B cell (primary cell): Measurements from ENCODE around the gene TEP1. TPM values are rescaled to one million over a fixed set of nuclear protein-coding genes. Genes with fewer than 3 reads are reported as not detected.

Experiments
- ATAC-seq: fragments of 200-7000 bp; cut with Tn5 transposase; one replicate; pipeline ENCODE4 v1.10.0; 2021; ENCODE audit warnings: low read depth, mild to moderate bottlenecking, moderate number of reproducible peaks, moderate library complexity
- CTCF ChIA-PET: fragments of 350-600 bp; sonication (Branson Sonifier 250); formaldehyde crosslinking; loops from one replicate; lab custom pipeline; 2021; ENCODE audit warnings: antibody characterized with exemption, inconsistent platforms; lab: Charles Lee
- POLR2A ChIA-PET: fragments of 350-600 bp; sonication (Branson Sonifier 250); formaldehyde crosslinking; loops from one replicate; lab custom pipeline; 2021; ENCODE audit warnings: antibody characterized with exemption; lab: Charles Lee
- DNase-seq: peaks from one replicate; pipeline ENCODE4 v3.0.0; 2013
- H2AFZ ChIP-seq: 2 replicates; pipeline ENCODE4 v1.6.1; 2012; ENCODE audit warnings: mild to moderate bottlenecking, low read depth, low read length; ENCODE audit not compliant: insufficient read depth, poor library complexity, severe bottlenecking
- H3K27ac ChIP-seq, 2 donors: 1 replicate in 1 of 2; 2 replicates in 1 of 2; pipeline ENCODE4 v1.5.1; 2012 to 2013; ENCODE audit warnings: low read length in 2 of 2, mild to moderate bottlenecking in 2 of 2, moderate library complexity in 1 of 2
- H3K27me3 ChIP-seq, 4 experiments: fragments of 200-600 bp in 1 of 4; sonication (generic) in 1 of 4; replicated peaks in 1 of 4; 1 replicate in 2 of 4; 2 replicates in 2 of 4; pipeline versions ENCODE4 v1.6.1 to v1.7.0; 2013 to 2016; ENCODE audit warnings: low read length in 3 of 4, mild to moderate bottlenecking in 2 of 4, mixed read lengths in 1 of 4, moderate library complexity in 1 of 4; ENCODE audit not compliant: insufficient read depth in 4 of 4, control insufficient read depth in 3 of 4; ENCODE audit errors: control extremely low read depth in 1 of 4
- H3K36me3 ChIP-seq, 2 experiments: replicated peaks in 1 of 2; 1 replicate in 1 of 2; 2 replicates in 1 of 2; pipeline versions ENCODE4 v1.6.1 to v1.7.1; 2013; ENCODE audit warnings: low read length in 1 of 2; ENCODE audit not compliant: insufficient read depth in 2 of 2, control insufficient read depth in 1 of 2; ENCODE audit errors: control extremely low read depth in 1 of 2, extremely low read depth in 1 of 2
- H3K4me1 ChIP-seq, 2 donors: fragments of 200-600 bp in 1 of 2; sonication (generic) in 1 of 2; 1 replicate in 1 of 2; 2 replicates in 1 of 2; pipeline versions ENCODE4 v1.5.1 to v1.6.1; 2013 to 2017; ENCODE audit warnings: low read length in 2 of 2; ENCODE audit not compliant: control insufficient read depth in 2 of 2, insufficient read depth in 2 of 2
- H3K4me2 ChIP-seq: replicated peaks from 2 replicates; pipeline ENCODE3; 2012; ENCODE audit warnings: mild to moderate bottlenecking, low read depth, low read length; ENCODE audit not compliant: poor library complexity, severe bottlenecking
- H3K4me3 ChIP-seq, 5 experiments: fragments of 200-600 bp in 1 of 5; sonication (generic) in 1 of 5; 1 replicate in 3 of 5; 2 replicates in 2 of 5; pipeline versions ENCODE4 v1.5.1 to v1.7.0; 2011 to 2016; ENCODE audit warnings: low read length in 4 of 5, mild to moderate bottlenecking in 4 of 5, low read depth in 2 of 5, control low read depth in 1 of 5, moderate library complexity in 1 of 5; ENCODE audit not compliant: insufficient read depth in 1 of 5; ENCODE audit errors: control extremely low read depth in 1 of 5, extremely low read depth in 1 of 5
- H3K79me2 ChIP-seq: fragments of 200-600 bp; sonication (generic); one replicate; pipeline ENCODE4 v1.6.0; 2016; ENCODE audit warnings: low read length; ENCODE audit not compliant: control insufficient read depth, insufficient read depth
- H3K9ac ChIP-seq: fragments of 200-600 bp; sonication (generic); 2 replicates; pipeline ENCODE4 v1.6.1; 2017; ENCODE audit warnings: mild to moderate bottlenecking, low read length, moderate library complexity
- H3K9me3 ChIP-seq, 3 donors: one replicate each; pipeline versions ENCODE4 v1.6.1 to v1.7.1; 2013; ENCODE audit warnings: low read length in 2 of 3; ENCODE audit not compliant: control insufficient read depth in 2 of 3, insufficient read depth in 1 of 3; ENCODE audit errors: control extremely low read depth in 1 of 3
- H4K20me1 ChIP-seq: 2 replicates; pipeline ENCODE4 v1.6.0; 2012; ENCODE audit warnings: mild to moderate bottlenecking, low read length; ENCODE audit not compliant: insufficient read depth, control insufficient read depth, poor library complexity, severe bottlenecking
- H3K27ac Mint-ChIP-seq: one replicate; pipeline ENCODE4 v1.8.0; 2021; ENCODE audit warnings: mixed read lengths
- H3K27me3 Mint-ChIP-seq: one replicate; pipeline ENCODE4 v1.8.0; 2021; ENCODE audit warnings: mixed read lengths
- H3K4me1 Mint-ChIP-seq: one replicate; pipeline ENCODE4 v1.8.0; 2021; ENCODE audit warnings: mixed read lengths
- H3K4me3 Mint-ChIP-seq: one replicate; pipeline ENCODE4 v1.8.0; 2021; ENCODE audit warnings: mixed read lengths
- H3K9me3 Mint-ChIP-seq: one replicate; pipeline ENCODE4 v1.8.0; 2022; ENCODE audit warnings: mixed read lengths; ENCODE audit not compliant: insufficient read depth
- EZH2 ChIP-seq: IDR thresholded peaks from 2 replicates; pipeline ENCODE4 v1.6.1; 2012; ENCODE audit warnings: borderline replicate concordance, low read depth, mild to moderate bottlenecking, moderate library complexity, low read length; ENCODE audit not compliant: insufficient read depth, poor library complexity, severe bottlenecking
- WGBS: methylation state at CpG from one replicate; pipeline ENCODE4 v1.1.5; 2013; ENCODE audit warnings: missing lambda C conversion rate; ENCODE audit not compliant: insufficient coverage; 5-methylcytosine and 5-hydroxymethylcytosine counted together
- intact Hi-C: fragments of 100-400 bp; cut with micrococcal nuclease; formaldehyde crosslinking; loops from one replicate; pipeline ENCODE4 v1.10.0; 2022
- polyA plus RNA-seq: library from polyadenylated mRNA; depleted of rRNA; stranded (reverse); fragments of >200 nt; gene quantifications from 2 replicates; pipeline ENCODE4 v1.2.3, GENCODE V29; 2012
- total RNA-seq, 2 donors: library from RNA; stranded (reverse); fragments of 120-200 nt in 1 of 2; gene quantifications; 1 replicate in 1 of 2; 2 replicates in 1 of 2; pipeline versions ENCODE4 v1.2.3 to v1.2.4, GENCODE V29; 2013 to 2022
- TF ChIP-seq, protein P1 (sequence below): fragments of 200-600 bp; IDR thresholded peaks from one replicate; pipeline ENCODE4 v1.8.0; 2022; ENCODE audit warnings: antibody characterized with exemption, mild to moderate bottlenecking

Gene TEP1
- total and polyA plus RNA-seq, 2 donors (not counting 1 experiment from before 2014, with no cell fraction given): 69.9 to 123 TPM

DNA sequence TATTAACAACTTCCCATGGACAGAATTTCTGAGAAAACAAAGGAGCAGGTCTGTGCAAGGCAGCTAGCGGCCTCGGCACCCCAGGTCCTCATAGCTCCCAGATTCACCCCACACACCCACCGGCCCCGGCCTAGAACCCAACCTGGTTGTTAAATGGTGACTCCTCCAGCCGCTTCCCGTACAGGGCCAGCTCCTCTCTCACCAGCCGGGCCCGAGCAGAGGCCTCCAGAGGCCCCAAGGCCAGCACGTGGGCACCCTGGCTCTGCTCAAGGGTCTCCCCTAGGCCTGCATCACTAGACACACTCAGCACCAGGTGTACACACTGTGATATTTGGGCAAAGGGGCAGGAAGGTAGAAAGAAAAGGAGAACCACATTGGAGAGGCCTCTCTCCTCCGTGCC, 30.3 kb downstream of the TEP1 start:
- WGBS: 95% methylated on average over 4 of the region's 10 CpGs
- Histone ChIP-seq H3K27me3 (no peaks in the 10 kb centered on the region), H3K4me2 (no peak overlapping the region), H3K4me1 (peaks cover 0 to 6% of the 10 kb centered on the region in 2 donors), H3K4me3 (no peak overlapping the region), H3K36me3 (peaks cover 18 to 97% of the 10 kb centered on the region in 2 experiments), H3K27ac (no peak overlapping the region), H4K20me1 (peaks cover 10% of the 10 kb centered on the region), H3K79me2 (peaks cover 5% of the 10 kb centered on the region), H2AFZ (no peak overlapping the region), H3K9ac (no peak overlapping the region), H3K9me3 (no peaks in the 10 kb centered on the region)
- Mint-ChIP-seq H3K27me3 (no peaks in the 10 kb centered on the region), H3K27ac (no peak overlapping the region), H3K4me1 (peaks cover 6% of the 10 kb centered on the region), H3K4me3 (no peak overlapping the region), H3K9me3 (no peaks in the 10 kb centered on the region)
- intact Hi-C loops: no loop called here
- DNase-seq: no peak
- ChIA-PET CTCF (interaction anchor here (1.0 kb wide), 1 partner anchor 55 kb away, joined by 3 read pairs; no protein-coding TSS in a partner anchor), POLR2A (no interaction called here)
- no peak for ATAC-seq
- TF ChIP-seq EZH2: no peak
- TF ChIP-seq, protein P1, sequence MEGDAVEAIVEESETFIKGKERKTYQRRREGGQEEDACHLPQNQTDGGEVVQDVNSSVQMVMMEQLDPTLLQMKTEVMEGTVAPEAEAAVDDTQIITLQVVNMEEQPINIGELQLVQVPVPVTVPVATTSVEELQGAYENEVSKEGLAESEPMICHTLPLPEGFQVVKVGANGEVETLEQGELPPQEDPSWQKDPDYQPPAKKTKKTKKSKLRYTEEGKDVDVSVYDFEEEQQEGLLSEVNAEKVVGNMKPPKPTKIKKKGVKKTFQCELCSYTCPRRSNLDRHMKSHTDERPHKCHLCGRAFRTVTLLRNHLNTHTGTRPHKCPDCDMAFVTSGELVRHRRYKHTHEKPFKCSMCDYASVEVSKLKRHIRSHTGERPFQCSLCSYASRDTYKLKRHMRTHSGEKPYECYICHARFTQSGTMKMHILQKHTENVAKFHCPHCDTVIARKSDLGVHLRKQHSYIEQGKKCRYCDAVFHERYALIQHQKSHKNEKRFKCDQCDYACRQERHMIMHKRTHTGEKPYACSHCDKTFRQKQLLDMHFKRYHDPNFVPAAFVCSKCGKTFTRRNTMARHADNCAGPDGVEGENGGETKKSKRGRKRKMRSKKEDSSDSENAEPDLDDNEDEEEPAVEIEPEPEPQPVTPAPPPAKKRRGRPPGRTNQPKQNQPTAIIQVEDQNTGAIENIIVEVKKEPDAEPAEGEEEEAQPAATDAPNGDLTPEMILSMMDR: no peak

DNA sequence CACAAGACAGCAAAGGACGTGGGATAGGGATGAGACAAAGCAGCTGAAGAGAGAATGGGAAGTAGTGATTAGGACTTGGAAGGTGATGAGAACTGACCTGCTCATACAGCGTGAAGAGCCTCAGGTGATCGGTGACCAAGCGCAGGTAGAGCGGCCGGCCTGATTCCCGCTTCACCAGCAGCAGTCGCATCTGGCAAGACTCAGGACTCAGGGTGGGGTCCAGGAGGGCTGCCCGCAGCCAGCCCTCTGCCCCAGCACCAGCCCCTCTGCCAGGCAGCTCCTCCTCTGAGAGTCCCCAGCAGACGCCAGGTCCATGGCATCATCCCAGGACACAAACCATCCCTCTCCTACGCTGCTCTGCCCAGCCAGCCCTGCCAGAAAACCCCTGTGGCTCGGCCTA, 30.8 kb downstream of the TEP1 start:
- H3K27ac Mint-ChIP-seq: peak overlapping the region; percentile 46

More for the DNA sequence above, 30.8 kb downstream of the TEP1 start:
- Histone ChIP-seq H3K79me2 (peaks cover 5% of the 10 kb centered on the region), H3K9me3 (no peaks in the 10 kb centered on the region), H3K36me3 (peaks cover 12 to 97% of the 10 kb centered on the region in 2 experiments), H3K27me3 (no peaks in the 10 kb centered on the region), H3K9ac (no peak overlapping the region), H3K27ac (no peak overlapping the region), H4K20me1 (peaks cover 6% of the 10 kb centered on the region), H3K4me3 (no peak overlapping the region), H3K4me2 (no peak overlapping the region), H3K4me1 (peaks cover 0 to 1% of the 10 kb centered on the region in 2 donors), H2AFZ (no peak overlapping the region)
- ATAC-seq (no peak), DNase-seq (no peak)
- 93% methylated on average over 12 of the region's 12 CpGs for WGBS
- TF ChIP-seq, protein P1: no peak
- TF ChIP-seq EZH2: no peak
- CTCF ChIA-PET: interaction anchor here (1.0 kb wide), 1 partner anchor 55 kb away, joined by 3 read pairs; no protein-coding TSS in a partner anchor
- POLR2A ChIA-PET: no interaction called here
- Mint-ChIP-seq H3K4me1 (peaks cover under 1% of the 10 kb centered on the region), H3K27me3 (no peaks in the 10 kb centered on the region), H3K9me3 (no peaks in the 10 kb centered on the region), H3K4me3 (no peak overlapping the region)
- intact Hi-C loops: no loop called here
